Tibial nerve (tissue), 4 donors: ENCODE measurements around the gene EFHD2. TPM values are rescaled to one million over a fixed set of nuclear protein-coding genes. Genes with fewer than 3 reads are reported as not detected.

Experiments
- DNase-seq, 2 donors: peaks; one replicate each; pipeline ENCODE4 v3.0.0-alpha.2; 2019; ENCODE audit warnings: low spot score in 2 of 2
- H3K27ac ChIP-seq, 4 donors: fragments of 200-600 bp; sonication (generic) in 3 of 4; one replicate each; pipeline ENCODE4 v1.5.1; 2017 to 2019; ENCODE audit warnings: mild to moderate bottlenecking in 1 of 4
- H3K27me3 ChIP-seq, 2 donors: fragments of 200-600 bp; sonication (generic) in 1 of 2; one replicate each; pipeline versions ENCODE4 v1.5.1 to v1.6.0; 2017 to 2019
- H3K36me3 ChIP-seq, 3 donors: fragments of 200-600 bp; sonication (generic); one replicate each; pipeline ENCODE4 v1.5.1; 2018 to 2019
- H3K4me1 ChIP-seq, 4 donors: fragments of 200-600 bp; sonication (generic) in 3 of 4; one replicate each; pipeline ENCODE4 v1.5.1; 2017 to 2019
- H3K4me3 ChIP-seq, 4 donors: fragments of 200-600 bp; sonication (generic) in 3 of 4; one replicate each; pipeline ENCODE4 v1.5.1; 2017 to 2019; ENCODE audit warnings: mild to moderate bottlenecking in 1 of 4, moderate library complexity in 1 of 4
- H3K9me3 ChIP-seq, 4 donors: fragments of 200-600 bp; sonication (generic) in 3 of 4; one replicate each; pipeline ENCODE4 v1.5.1; 2017 to 2019
- CTCF ChIP-seq, 5 experiments: fragments of 200-600 bp in 3 of 5; fragments of 450-650 bp in 2 of 5; sonication (generic) in 3 of 5; IDR thresholded peaks; one replicate each; pipeline ENCODE4 v1.5.1; 2016 to 2019; ENCODE audit warnings: antibody characterized with exemption in 5 of 5, mild to moderate bottlenecking in 3 of 5, moderate library complexity in 2 of 5
- EP300 ChIP-seq, 2 donors: sonication (generic); formaldehyde crosslinking; IDR thresholded peaks; one replicate each; pipeline ENCODE4 v1.6.1; 2017; ENCODE audit warnings: antibody characterized with exemption in 2 of 2, mild to moderate bottlenecking in 1 of 2
- POLR2A ChIP-seq, 2 donors: fragments of 450-650 bp; IDR thresholded peaks; one replicate each; pipeline ENCODE4 v1.6.1; 2017; ENCODE audit warnings: antibody characterized with exemption in 2 of 2, mild to moderate bottlenecking in 2 of 2, moderate library complexity in 2 of 2
- WGBS, 2 donors: methylation state at CpG; one replicate each; pipeline ENCODE4 v1.1.5; 2018; 5-methylcytosine and 5-hydroxymethylcytosine counted together
- total RNA-seq, 4 donors: library from RNA; depleted of rRNA; stranded (reverse); fragments of >200 nt; gene quantifications; one replicate each; pipeline ENCODE4 v1.1.0, GENCODE V29; 2016

EFHD2 gene
- total RNA-seq, 4 donors from 2014 or later: 17.0 to 61.5 (median 29.6) TPM

- Histone ChIP-seq H3K27me3 (no peaks in the 10 kb centered on the region), H3K4me3 (no peak within 1 kb of the TSS), H3K27ac (no peak within 1 kb of the TSS), H3K4me1 (no peaks in the 10 kb centered on the region), H3K36me3 (no peaks in the 10 kb centered on the region), H3K9me3 (peaks cover 0 to 4% (median 0%) of the 10 kb centered on the region in 4 donors)
- 66 to 68% methylated on average over 5 of the region's 5 CpGs for WGBS, 2 donors
- TF ChIP-seq POLR2A (IDR thresholded peaks at IDR 0.05) (no peak), EP300 (IDR thresholded peaks at IDR 0.05) (no peak), CTCF (IDR thresholded peaks at IDR 0.05) (no peak)
- no peak for DNase-seq
These were observed 66.1 kb downstream of the EFHD2 start, which contains the start of gene CELA2B for GRCh38 chr1:15475752-15476314. Gene CELA2B, plus strand, starts transcription at chr1:15476104. Its CDS starts 22 bp downstream, at chr1:15476126.

GRCh38 chr1:15476927-15477326, 67.2 kb downstream of the EFHD2 start:
- no peaks in the 10 kb centered on the region for H3K4me1 ChIP-seq
- 89 to 95% methylated on average over 3 of the region's 3 CpGs for WGBS, 2 donors

GRCh38 chr1:15477646-15478212, 68.0 kb downstream of the EFHD2 start:
- no peak for DNase-seq
- H3K27me3 ChIP-seq: no peaks in the 10 kb centered on the region
- no peaks in the 10 kb centered on the region for H3K36me3 ChIP-seq
- no peak overlapping the region for H3K4me3 ChIP-seq
- no peaks in the 10 kb centered on the region for H3K4me1 ChIP-seq
- no peak overlapping the region for H3K27ac ChIP-seq
- no peaks in the 10 kb centered on the region for H3K9me3 ChIP-seq
- TF ChIP-seq EP300 (IDR thresholded peaks at IDR 0.05): no peak
- TF ChIP-seq POLR2A (IDR thresholded peaks at IDR 0.05): no peak
- TF ChIP-seq CTCF (IDR thresholded peaks at IDR 0.05): no peak
- WGBS, 2 donors: 81 to 86% methylated on average over 5 of the region's 5 CpGs

More at GRCh38 chr1:15476927-15477326, 67.2 kb downstream of the EFHD2 start:
- TF ChIP-seq POLR2A (IDR thresholded peaks at IDR 0.05): no peak
- TF ChIP-seq EP300 (IDR thresholded peaks at IDR 0.05): no peak
- TF ChIP-seq CTCF (IDR thresholded peaks at IDR 0.05): no peak
- Histone ChIP-seq H3K27ac (no peak overlapping the region), H3K4me3 (no peak overlapping the region), H3K36me3 (no peaks in the 10 kb centered on the region), H3K9me3 (no peaks in the 10 kb centered on the region), H3K27me3 (no peaks in the 10 kb centered on the region)
- DNase-seq: no peak

Other genes with a start within 250 kb of the EFHD2 start
- gene FHAD1, start 162.7 kb upstream of the EFHD2 start, total RNA-seq: under 1 TPM in 2 of 4 donors, not detected in 2; 0.30 to 0.63 TPM
- 1 to 10 TPM in 3 of 4 donors, under 1 TPM in 1; 0.98 to 5.7 (median 1.9) TPM for gene CTRC, start 28.6 kb downstream of the EFHD2 start, total RNA-seq
- gene CELA2A, start 46.8 kb downstream of the EFHD2 start, total RNA-seq: 1 to 10 TPM in 3 of 4 donors, under 1 TPM in 1; 0.42 to 9.3 (median 1.5) TPM
- gene CELA2B, start 66.2 kb downstream of the EFHD2 start, total RNA-seq: not detected
- gene CASP9, start 114.3 kb downstream of the EFHD2 start, total RNA-seq: 10 to 100 TPM; 39.6 to 82.8 (median 51.7) TPM
- 10 to 100 TPM; 11.4 to 35.0 (median 26.3) TPM for gene DNAJC16, start 117.0 kb downstream of the EFHD2 start, total RNA-seq
- gene AGMAT, start 175.2 kb downstream of the EFHD2 start, total RNA-seq: not detected
- 10 to 100 TPM; 41.7 to 79.8 (median 61.8) TPM for gene DDI2, start 207.6 kb downstream of the EFHD2 start, total RNA-seq